ENCODE measurements around the gene PSME3. TPM values are rescaled to one million over a fixed set of nuclear protein-coding genes. Genes with fewer than 3 reads are reported as not detected.

The PSME3 gene
- total and polyA plus RNA-seq, 10 donors = 19.1 to 96.4 (median 73.7) TPM

DNA sequence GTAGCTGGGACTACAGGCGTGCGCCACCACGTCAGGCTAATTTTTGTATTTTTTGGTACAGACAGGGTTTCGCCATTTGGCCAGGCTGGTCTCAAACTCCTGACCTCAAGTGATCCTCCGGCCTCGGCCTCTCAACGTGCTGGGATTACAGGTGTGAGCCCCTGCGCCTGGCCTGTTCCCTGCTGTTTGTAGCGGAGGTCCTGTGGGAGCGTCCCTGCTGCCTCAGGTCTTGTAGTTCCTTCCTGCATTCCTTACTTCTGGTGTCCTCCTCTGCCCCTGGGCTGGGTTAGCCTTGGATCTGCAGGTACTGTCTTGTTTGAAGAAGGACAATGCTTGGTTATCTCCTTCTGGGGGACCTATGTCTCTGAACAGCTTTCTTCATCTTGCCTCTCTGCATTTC, 43.8 kb downstream of the PSME3 start:
- DNase-seq = no peak
- Histone ChIP-seq H3K4me3 (no peak overlapping the region), H3K27me3 (replicated peaks in 1 of 7) (peaks cover 0 to 31% (median 0%) of the 10 kb centered on the region in 7 donors), H3K36me3 (peaks cover 0 to 14% (median 0%) of the 10 kb centered on the region in 6 donors), H3K9me3 (no peaks in the 10 kb centered on the region), H3K27ac (no peak overlapping the region), H3K4me1 (no peaks in the 10 kb centered on the region)
- intact Hi-C loops (cut with DNase I; ENCODE audit: low total_unique reads) = no loop called here
- 94 to 97% (median 95%) methylated on average over 10 of the region's 10 CpGs for WGBS, 5 donors
- TF ChIP-seq POLR2AphosphoS5 (IDR thresholded peaks at IDR 0.05) (no peak), CTCF (IDR thresholded peaks at IDR 0.05 in 8 of 11, conservative IDR thresholded peaks at IDR 0.05 in 3 of 11) (no peak), POLR2A (IDR thresholded peaks at IDR 0.05) (no peak)

DNA sequence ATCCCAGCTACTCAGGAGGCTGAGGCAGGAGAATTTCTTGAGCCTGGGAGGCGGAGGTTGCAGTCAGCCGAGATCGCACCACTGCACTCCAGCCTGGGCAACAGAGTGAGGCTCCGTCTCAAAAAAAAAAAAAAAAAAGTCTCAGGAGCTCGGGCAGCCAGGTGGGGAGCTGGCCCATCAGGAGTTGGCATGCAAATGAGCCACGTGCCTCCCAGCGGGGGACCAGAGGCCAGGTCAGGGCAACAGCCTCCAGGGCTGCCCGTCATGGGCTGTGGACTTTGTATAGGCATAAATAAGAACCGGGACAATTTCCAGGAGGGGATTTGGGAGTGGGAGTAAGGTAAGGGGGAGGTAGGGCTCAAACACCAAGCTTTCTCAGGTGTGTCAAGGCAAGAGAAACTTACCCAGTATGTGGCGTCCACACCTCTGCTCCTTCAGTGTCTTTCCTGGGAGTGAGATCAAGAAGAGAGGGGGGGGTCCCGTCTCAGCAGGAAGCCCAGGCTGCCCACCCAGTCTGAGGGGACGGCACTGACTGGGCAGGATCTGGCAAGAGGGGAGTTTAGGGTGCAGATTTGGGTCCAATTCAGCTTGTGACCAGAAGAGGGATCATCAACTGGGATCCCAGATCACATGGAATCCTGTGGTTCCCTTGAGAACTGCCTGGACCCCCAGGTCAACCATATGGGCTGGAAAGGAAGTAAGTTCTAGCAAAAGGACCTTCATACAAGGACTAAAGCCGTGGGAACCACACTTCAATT, 45.1 kb downstream of the PSME3 start:
- Histone ChIP-seq H3K27me3 (replicated peaks in 1 of 7) (peaks cover 0 to 31% (median 0%) of the 10 kb centered on the region in 7 donors), H3K36me3 (peaks cover 0 to 14% (median 0%) of the 10 kb centered on the region in 6 donors), H3K9me3 (no peaks in the 10 kb centered on the region), H3K4me1 (no peaks in the 10 kb centered on the region), H3K4me3 (no peak overlapping the region), H3K27ac (no peak overlapping the region)
- TF ChIP-seq CTCF (IDR thresholded peaks at IDR 0.05 in 8 of 11, conservative IDR thresholded peaks at IDR 0.05 in 3 of 11) (no peak), POLR2AphosphoS5 (IDR thresholded peaks at IDR 0.05) (no peak)
- DNase-seq = no peak
- WGBS, 5 donors = 56 to 80% (median 70%) methylated on average over 13 of the region's 13 CpGs
- intact Hi-C loops (cut with DNase I; ENCODE audit: low total_unique reads) = no loop called here

DNA sequence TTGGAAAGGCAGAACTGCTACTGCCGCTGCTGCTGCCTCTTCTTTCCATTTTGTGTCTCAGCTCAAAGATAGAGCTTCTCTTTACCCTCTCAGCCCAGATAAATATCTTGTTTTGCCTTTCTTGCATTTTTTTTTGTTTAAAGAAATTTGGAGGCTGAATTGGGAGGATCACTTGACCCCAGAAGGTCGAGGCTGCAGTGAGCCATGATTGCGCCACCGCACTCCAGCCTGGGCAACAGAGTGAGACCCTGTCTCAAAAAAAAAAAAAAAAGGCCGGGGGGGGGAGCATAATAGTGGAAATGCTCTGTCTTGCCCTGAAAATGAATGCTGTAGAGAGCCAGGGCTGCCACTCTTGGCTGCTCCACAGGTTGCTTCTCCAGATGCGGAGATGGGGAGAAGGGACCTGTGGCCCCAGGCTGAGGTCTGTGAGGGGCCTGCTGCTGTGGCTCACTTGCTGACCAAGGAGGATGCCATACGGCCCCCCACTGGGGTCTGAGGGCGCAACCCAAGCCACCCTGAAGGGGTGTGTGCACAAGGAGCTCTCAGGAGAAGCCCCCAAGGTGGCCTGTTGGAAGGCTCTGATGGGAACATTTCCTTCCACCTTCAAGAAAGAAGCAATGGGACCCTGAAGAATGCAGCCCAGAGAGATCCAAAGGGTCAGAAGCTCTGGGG, 45.9 kb downstream of the PSME3 start:
- H3K9me3 ChIP-seq = no peaks in the 10 kb centered on the region
- WGBS, 5 donors = 65 to 80% (median 77%) methylated on average over 7 to 8 of the region's 8 CpGs
- H3K4me3 ChIP-seq = no peak overlapping the region
- H3K36me3 ChIP-seq = peaks cover 0 to 14% (median 0%) of the 10 kb centered on the region in 6 donors
- DNase-seq = no peak
- TF ChIP-seq POLR2A (IDR thresholded peaks at IDR 0.05) (no peak), POLR2AphosphoS5 (IDR thresholded peaks at IDR 0.05) (no peak), CTCF (IDR thresholded peaks at IDR 0.05 in 8 of 11, conservative IDR thresholded peaks at IDR 0.05 in 3 of 11) (no peak)
- H3K27ac ChIP-seq = no peak overlapping the region
- H3K4me1 ChIP-seq = no peaks in the 10 kb centered on the region
- intact Hi-C loops (cut with DNase I; ENCODE audit: low total_unique reads) = no loop called here
- H3K27me3 ChIP-seq (replicated peaks in 1 of 7) = peaks cover 0 to 31% (median 0%) of the 10 kb centered on the region in 7 donors

DNA sequence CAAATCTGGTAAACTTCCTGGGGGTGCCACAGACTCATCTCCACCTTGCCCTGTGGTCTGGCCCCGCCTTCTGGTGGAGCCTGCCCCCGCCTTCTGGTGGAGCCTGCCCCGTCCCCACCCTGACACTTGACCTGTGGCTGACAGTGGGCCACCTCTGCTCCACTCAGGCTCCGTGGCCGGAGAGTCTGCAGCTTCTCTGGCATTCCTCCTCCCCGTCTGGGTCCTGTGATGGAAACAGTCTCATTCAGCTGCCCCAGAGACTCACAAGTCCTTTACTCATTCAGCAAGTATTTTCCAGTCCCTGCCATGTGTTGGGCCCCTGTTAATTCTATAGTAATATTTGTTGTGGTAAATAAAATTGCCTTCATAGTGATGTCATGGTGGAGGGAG, 46.4 kb downstream of the PSME3 start:
- H3K4me3 ChIP-seq = no peak overlapping the region
- no peak for TF ChIP-seq POLR2A (IDR thresholded peaks at IDR 0.05)
- no peak for TF ChIP-seq CTCF (IDR thresholded peaks at IDR 0.05 in 8 of 11, conservative IDR thresholded peaks at IDR 0.05 in 3 of 11)
- no peak for TF ChIP-seq POLR2AphosphoS5 (IDR thresholded peaks at IDR 0.05)
- H3K9me3 ChIP-seq = no peaks in the 10 kb centered on the region
- H3K27ac ChIP-seq = no peak overlapping the region
- H3K4me1 ChIP-seq = peaks cover 0 to under 1% (median 0%) of the 10 kb centered on the region in 6 donors
- DNase-seq = no peak
- H3K36me3 ChIP-seq = peaks cover 0 to 14% (median 0%) of the 10 kb centered on the region in 6 donors
- intact Hi-C loops (cut with DNase I; ENCODE audit: low total_unique reads) = no loop called here
- H3K27me3 ChIP-seq (replicated peaks in 1 of 7) = peaks cover 0 to 31% (median 0%) of the 10 kb centered on the region in 7 donors
- WGBS, 5 donors = 64 to 85% (median 75%) methylated on average over 5 to 6 of the region's 6 CpGs
